HG02938 (cell line): ENCODE measurements around the gene ZIC2.

Source experiments
- ATAC-seq: cut with Tn5 transposase; IDR thresholded peaks from one replicate; pipeline ENCODE4 v1.9.1; 2021; ENCODE audit warnings: mild to moderate bottlenecking, moderate library complexity; ENCODE audit not compliant: unreplicated experiment

ZIC2 gene

DNA sequence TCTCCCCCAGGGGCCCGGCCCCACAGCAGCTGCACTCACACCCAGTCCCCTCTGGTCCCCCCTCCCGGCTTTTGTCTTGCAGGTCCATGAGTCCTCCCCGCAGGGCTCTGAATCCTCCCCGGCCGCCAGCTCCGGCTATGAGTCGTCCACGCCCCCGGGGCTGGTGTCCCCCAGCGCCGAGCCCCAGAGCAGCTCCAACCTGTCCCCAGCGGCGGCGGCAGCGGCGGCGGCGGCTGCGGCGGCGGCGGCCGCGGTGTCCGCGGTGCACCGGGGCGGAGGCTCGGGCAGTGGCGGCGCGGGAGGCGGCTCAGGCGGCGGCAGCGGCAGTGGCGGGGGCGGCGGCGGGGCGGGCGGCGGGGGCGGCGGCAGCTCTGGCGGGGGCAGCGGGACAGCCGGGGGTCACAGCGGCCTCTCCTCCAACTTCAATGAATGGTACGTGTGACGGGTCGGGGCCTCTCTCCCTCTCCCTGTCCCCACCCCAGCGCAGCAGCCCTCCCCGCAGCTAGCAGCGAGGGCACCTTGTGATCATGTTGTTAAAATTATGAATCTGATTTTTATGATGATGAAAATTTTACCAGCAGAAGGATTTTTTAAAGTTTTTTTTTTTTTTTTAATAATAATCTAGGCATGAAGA is 3.8 kb downstream of the ZIC2 start:
- no peak for ATAC-seq

DNA sequence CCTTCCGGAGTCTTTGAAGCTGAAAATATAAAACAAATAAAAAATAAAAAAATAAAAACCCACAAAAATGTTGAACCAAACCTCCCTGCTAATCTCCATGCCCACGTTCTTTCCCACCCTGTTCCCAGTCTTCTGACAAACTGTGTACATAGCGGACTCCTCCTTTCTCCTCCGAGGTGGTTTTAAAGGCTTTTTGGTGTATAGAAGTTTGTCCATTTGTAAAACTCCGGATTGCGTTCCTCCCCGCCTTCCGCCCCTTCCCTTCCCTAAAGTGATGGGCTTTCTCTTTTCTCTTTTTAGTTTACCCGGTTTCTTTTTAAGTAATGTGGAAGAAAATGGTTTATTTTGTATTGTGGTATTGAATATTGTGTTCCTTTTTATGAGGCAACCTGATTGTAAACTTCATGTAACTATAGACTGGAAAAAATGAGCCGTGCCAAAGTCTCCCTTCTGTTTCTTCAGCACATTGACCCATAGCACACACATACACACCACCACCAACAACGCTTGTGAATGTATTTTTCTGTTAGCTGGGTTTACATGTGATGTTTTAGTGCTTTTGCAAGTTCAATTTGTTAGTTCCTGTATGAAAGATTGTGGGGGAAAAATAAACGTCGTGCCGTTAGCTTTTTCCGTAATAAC is 4.4 kb downstream of the ZIC2 start:
- ATAC-seq: no peak

DNA sequence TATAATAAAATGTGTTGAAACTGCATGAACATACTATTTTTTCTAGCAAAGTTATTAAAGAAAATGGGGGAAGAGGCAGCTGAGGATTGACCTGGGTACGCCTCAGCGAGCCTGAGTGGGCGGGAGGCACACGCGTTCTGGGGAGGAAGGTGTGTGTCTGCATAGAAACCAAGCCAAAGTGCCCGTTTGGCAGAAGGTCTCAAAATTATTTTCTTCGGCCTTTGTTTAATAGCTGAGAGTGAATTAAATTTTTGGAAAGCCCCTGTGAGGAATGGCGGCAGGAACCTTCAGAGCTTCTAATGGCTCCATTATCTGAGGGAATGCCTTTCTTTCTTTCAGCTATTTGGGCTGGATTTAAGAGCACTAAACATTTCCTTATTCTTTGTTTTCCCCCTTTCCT is 5.2 kb downstream of the ZIC2 start:
- ATAC-seq: no peak

GRCh38 chr13:99987154-99988019 is 5.8 kb downstream of the ZIC2 start:
- no peak for ATAC-seq

GRCh38 chr13:99988529-99989275 is 7.1 kb downstream of the ZIC2 start:
- no peak for ATAC-seq

DNA sequence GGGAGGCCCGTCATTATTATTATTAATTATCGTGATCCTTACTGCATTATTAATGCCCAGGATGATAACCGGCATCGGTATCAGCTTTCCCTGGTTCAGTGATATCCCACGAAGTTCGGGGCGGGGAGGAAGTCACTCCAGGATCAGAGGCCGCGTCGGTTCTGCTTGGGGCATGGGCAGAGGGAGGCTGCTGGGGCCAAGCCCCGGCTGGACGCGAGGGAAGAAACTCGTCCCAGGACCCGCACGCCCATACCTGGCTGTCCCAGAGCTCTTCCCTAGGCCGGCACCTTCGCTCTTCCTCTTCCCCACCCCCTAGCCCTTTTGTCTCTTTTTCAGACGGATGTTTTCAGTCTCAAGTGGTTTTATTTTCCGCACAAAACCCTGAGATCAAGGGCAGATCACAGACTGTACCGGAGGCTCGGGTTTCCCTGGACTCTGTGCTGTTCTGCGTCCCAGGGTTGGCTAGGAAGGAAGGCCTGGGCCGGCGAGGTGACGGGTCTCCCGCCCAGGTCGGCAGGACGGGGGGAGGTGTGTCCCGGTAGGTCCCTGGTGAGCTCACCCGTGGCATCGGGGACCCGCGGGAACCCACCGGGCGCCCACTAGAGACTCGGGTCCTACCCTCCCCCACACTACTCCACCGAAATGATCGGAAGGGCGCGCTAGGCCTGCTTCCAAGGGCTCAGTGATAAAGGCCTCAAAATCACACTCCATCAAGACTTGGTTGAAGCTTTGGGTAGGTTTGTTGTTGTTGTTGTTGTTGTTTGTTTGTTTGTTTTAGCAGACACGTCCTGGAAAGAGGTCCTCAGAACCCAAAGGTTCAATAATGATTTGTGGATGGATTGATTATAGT is 7.9 kb downstream of the ZIC2 start:
- ATAC-seq: no peak

DNA sequence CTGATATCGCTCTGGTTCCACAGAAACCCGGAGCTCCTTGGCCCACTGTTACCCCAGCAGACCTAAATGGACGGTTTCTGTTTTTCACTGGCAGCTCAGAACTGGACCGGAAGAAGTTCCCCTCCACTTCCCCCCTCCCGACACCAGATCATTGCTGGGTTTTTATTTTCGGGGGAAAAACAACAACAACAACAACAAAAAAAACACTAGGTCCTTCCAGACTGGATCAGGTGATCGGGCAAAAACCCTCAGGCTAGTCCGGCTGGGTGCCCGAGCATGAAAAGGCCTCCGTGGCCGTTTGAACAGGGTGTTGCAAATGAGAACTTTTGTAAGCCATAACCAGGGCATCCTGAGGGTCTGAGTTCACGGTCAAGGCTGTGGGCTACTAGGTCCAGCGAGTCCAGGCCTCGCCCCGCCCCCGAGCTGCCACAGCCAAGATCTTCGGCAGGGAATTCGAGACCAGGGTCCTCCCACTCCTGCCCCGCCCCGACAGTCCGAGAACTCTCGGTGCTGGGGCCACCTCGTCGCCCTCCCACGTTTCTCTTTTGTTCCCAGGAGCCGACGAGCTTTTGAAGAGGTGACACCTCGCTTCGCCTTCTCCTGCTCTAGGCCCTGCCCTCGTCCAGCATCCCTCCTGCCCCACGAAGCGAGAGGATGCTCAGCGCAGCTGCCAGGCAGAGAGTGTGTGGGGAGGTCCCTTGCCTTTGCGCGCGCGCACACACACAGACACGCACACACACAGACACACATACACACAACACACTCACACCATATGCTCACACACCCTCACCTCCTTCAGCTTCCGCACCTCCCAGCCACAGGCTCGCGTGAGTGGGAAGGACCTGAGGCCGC is 8.8 kb downstream of the ZIC2 start:
- no peak for ATAC-seq

- ATAC-seq: no peak
Measured at GRCh38 chr13:99991013-99991827, 9.6 kb downstream of the ZIC2 start.

DNA sequence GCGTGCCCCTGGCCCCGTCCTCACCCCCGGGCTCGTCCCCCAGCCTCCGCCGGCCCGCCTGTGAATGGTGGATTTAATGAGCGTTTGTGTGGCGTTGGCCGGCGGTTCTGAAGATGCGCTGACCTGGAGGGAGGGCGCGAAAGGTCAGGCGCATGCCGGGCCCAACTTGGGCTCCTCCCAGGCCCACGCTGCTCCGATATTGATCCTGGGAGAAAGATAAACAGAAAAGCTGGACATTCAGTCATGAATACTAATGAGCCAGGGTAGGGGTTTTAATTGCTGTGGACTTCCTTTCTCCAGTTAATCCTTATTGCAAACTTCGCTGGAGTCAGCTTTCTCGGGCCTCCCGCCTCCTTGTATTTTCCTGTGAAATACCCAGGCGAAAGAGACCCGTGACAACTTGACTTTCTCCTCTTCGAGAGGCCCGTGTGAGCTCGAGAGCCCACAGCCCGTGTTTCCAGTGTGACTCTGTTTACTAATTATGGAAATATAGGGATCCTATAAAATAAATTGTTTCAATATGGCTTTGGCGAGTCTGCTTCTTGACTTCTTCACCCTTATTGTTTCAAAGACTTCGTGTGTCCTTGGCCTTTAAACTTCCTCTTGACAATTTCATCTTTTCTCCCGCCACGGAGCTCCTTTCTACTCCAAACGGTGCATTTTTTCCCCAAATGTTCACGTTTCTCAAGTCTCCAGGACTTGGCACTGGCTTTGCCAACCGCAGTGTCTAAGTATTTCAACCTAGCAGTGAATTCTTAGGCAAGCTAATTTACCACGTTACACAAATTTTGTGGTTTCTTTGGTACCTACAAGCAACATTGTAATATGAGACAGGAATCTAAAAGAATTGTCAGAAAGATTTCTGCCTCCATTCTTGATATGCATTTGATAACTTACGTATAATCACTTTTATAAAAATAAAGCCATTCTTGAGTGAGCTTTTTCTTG is 10.5 kb downstream of the ZIC2 start:
- no peak for ATAC-seq

DNA sequence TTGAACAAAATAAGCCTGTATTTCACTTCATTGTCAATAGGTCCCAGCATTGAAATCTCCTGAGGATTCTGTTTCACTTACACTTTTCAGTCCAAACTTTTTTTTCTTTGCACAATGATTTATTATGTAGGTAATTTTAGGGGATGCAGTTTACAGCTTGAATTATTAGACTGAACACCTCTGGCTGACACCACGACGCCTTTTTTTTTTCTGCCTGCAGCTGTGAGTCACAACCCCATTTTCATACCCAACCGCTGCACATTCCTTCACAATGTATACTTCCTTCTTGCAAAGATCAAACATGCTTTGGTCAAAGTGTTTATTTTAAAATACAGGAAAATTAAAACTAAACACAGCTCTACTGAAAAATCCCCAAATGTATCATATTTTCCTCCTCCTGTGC is 11.4 kb downstream of the ZIC2 start:
- no peak for ATAC-seq

DNA sequence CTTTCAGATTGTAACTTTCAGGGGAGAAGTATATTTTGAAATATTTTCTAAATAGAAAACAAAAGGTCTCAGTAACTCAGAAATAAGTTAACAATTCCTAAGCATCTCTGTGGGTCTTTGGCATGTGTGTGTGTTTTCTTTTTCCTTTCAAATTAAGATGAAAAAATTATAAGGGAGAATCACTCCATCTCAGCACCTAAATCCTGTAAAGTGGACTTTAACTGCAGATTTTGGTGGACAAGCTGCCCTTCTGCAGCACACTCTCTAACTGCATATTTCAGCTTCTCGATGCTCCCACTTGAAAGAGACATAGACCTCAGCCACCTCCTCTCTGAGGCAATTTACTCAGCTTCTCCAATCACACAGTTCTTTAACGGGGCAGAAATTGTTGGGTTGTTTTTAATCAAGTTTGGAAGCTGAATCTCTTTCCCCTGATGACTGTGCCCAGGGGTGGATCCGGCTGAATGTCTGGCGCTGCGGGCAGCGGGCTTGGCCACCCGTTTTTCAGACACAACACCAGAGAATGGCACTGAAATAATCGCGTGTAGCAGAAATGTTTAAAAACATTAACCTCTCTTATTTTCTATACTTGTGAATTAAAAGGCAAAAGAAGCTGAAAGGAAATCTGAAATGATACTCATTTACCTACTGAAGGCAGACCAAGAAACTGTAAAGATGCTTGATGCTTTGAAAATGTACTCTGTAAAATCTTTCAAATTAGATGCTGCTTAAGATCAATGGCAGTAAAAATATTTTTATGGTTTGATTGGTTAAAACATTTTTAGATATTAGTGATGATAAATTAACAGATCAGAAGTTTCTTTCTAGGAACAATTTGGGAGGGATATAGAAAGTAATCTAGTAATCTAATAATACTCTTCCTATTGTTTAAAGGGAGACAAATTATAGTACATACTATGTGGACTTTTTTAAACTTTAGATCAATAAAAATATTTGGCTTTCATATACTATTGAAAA is 12.4 kb downstream of the ZIC2 start:
- no peak for ATAC-seq

DNA sequence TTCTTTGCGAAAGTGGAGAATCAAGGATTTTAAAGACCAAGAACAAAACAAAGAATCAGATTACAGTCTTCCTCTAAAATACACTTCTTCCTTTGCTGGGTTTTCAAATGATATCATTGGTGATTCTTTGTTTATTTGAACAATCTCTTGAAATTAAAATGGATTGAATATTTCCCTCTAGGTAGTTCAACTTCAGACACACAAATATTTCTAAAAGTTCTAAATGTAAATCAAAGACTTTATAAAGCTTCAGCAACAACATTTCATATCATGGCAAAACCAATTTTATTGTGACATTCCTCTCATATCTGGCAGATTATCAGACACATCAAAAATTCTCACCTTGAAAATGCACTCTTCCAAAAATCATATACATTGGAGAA is 13.0 kb downstream of the ZIC2 start:
- ATAC-seq: no peak

- no peak for ATAC-seq
Measured at GRCh38 chr13:99995104-99995588, 13.6 kb downstream of the ZIC2 start.

GRCh38 chr13:99995589-99996380 is 14.2 kb downstream of the ZIC2 start:
- no peak for ATAC-seq

GRCh38 chr13:99996381-99996973 is 14.9 kb downstream of the ZIC2 start:
- no peak for ATAC-seq
